Central memory CD4-positive, alpha-beta T cell (primary cell): ENCODE data around the gene RAD21L1.
"Not testable (repeated sequence)": the region's sequence is repeated elsewhere in the genome, so short reads cannot be mapped to it uniquely, and the experiment has no call there.

Experiments
- DNase-seq: peaks from one replicate; pipeline ENCODE4 v3.0.0; 2022

Gene RAD21L1

DNA sequence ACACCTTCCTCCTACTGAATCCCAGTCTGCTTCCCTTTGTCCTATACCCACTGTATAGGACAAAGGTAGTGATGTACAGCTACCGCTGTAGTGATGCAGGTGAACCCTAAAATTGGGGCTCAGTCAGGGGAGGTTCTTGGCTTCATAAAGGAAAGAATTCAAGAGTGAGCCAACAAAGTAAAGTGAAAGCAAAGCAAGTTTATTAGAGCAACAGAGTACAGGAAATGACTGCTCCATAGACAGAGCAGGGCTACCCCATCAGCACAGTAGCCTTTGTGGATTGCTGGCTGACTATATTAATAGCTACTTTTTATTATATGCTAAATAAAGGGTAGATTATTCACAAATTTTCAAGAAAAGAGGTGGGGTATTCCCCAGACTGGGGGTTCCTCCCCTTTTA, 25.9 kb upstream of the RAD21L1 start:
- DNase-seq, result no peak

DNA sequence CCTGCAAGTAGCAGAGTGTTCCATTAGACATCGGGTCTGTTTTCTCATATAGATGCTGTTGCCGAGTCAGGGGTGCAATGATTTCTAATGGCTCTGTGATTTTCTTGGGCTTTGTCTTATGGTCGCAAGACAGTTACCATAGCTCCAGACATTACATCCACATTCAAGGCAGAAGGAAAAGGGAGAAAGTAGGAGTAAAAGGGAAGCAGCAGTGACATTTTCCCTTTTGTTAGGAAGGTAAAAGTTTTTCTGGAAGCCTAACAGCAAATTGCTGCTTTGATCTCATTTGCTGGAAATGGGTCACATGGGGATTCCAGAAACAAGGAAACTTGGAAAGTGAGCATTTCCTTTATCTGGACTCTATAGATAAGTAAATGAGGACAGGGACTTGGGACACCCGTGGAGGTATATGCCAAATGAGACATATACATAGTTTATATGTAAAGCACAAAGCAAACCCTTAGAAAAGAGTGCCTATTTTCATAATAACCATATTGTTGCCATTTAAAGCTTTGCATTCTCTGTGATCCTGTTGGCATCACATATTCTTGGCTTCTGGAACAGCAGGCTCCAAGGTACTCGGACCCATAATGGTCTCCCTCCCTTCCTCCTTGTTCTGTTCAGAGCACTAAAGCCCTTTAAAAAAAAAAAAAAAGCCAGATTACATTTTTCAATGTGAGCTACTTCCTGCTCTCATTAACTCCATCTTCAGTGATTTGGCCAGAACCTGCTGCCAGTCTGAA, 22.9 kb upstream of the RAD21L1 start, which contains the start of gene C20orf202:
TSS of gene C20orf202 (plus strand) at position 693 of the 743 bp plus-strand sequence. CDS start 132 bp downstream, outside the sequence.
- no peak for DNase-seq

DNA sequence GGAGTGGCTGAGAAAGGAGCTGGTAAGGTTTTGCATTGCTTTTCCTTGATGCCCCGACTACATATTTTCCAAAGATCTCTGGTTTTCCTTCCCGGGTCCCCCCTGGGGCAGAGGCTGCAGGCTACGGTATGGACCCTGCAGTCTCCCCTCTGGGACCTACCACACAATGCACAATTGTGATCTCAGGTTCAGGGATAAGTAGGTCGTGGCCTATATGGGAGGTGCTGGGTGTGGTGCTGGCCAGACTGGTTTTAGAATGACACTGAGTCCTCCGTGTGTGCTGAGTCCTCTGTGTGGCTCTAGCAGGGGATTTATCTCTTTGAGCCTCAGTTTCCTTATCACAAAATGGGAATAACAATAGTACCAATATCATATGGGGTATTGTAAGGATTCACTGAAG, 22.2 kb upstream of the RAD21L1 start:
- no peak for DNase-seq

DNA sequence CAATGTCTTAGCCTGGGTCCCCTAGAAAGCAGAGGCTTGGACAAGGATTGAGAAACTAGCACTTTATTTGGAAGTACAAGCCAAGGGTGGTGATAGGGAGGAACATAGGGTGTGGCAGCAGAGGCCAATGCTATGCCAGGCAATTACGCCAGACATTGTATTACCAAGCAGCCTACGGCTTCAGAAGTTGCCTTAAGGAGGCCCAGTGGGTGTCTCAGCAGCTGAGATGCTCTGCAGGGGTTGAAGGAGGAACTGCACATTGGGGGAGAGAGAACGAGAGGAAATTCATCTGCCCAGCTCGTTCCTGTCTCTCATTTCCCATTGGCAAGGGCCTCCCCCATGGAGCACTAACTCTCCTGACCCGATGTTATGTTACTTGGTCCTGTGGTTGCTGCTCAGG, 21.7 kb upstream of the RAD21L1 start:
- DNase-seq, result no peak

DNA sequence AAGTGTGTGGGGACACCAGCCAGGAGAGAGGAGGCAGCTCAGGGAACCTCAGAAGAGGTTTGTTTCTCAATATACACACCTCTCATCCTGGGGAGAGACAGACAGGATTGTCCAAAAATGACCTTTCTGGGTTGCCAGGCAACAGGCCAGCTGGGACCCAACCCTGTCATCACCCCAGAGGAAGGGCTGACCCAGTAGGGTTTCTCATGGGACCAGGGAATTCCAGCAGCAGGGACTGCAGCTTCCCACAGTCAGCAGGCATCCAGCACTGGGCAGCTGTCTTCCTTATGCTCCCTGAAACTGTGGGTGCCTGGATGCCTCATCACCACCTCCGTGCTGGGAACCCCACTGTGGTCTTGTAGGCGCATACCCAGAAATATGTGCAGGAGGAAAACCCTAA, 21.3 kb upstream of the RAD21L1 start:
- no peak for DNase-seq

DNA sequence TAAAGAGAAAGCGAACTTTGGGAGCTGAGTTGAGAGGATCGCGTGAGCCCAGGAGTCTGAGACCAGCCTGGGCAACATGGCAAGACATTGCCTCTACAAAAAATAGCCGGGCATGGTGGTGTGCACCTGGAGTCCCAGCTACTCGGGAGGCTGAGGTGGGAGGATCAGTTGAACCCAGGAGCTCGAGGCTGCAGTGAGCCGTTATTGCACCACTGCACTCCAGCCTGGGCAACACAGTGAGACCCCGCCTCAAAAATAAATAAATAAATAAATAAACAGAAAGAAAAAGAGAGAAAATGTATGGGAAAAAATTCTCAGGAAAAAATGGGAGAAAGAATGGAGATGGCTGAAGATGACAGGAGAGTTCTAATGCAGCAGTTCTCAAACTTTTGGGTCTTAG, 20.0 kb upstream of the RAD21L1 start:
- DNase-seq, result no peak

DNA sequence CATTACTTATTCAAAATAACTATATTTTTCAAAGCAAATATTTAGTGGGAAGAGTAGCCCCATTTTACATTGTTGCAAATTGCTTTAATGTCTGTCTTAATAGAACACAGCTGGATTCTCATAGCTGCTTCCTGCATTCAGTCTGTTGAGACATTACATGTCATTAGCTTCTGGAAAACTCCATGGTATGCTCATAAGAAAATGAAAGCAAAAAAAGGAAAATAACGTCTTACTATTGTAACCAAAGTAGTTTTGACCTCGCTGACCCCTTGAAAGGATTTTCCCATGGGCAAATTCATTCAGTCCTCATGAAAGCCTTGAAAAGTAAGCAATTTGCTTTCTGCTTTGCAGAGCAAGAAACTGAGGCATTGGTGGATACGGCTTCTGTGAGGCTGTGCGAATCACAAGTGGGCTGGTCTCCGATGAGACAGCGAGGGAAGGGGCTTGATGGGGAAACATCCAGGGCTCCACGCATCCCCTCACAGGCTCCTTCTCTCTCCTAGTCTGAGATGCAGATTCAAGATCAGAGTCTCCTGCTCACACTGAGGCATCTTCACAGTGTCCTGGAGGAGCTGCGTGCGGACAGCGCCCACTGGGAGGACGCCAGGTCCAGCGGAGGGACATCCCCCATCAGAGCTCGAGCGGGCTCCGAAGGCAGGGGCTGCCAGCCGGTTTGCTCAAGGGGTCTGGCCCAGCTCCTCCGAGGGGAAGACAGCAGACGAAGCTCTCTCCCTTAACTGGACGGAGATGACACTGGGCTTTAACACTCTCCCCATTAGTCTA, 19.3 kb upstream of the RAD21L1 start:
- DNase-seq, result no peak

DNA sequence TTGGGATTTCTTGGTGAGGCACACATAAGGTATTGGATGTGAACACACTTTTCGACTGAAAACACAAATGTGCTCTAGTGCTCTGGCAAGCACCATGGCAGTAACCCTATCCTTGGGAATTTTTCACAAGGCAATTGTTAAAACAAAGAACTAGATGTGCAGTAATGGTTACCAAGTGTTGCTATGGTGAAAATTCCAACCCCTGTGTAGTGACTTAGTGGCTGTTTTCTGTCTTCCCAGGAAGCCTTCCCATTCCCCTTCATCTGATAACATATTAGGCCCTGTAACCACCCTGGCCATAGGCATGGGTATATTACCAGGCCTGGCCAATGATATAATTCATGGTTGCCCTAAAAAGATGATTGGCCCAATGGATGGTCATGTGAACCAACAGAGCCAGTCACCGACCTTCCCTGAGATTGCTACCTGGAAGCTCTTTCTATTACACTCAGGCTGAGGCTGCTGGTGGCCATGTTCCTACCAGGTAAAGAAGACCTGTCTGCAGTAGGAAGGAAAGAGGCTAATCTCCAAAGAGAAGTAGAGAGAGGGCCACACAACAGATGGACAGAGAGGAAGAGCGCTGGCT, 18.5 kb upstream of the RAD21L1 start:
- DNase-seq, result no peak

DNA sequence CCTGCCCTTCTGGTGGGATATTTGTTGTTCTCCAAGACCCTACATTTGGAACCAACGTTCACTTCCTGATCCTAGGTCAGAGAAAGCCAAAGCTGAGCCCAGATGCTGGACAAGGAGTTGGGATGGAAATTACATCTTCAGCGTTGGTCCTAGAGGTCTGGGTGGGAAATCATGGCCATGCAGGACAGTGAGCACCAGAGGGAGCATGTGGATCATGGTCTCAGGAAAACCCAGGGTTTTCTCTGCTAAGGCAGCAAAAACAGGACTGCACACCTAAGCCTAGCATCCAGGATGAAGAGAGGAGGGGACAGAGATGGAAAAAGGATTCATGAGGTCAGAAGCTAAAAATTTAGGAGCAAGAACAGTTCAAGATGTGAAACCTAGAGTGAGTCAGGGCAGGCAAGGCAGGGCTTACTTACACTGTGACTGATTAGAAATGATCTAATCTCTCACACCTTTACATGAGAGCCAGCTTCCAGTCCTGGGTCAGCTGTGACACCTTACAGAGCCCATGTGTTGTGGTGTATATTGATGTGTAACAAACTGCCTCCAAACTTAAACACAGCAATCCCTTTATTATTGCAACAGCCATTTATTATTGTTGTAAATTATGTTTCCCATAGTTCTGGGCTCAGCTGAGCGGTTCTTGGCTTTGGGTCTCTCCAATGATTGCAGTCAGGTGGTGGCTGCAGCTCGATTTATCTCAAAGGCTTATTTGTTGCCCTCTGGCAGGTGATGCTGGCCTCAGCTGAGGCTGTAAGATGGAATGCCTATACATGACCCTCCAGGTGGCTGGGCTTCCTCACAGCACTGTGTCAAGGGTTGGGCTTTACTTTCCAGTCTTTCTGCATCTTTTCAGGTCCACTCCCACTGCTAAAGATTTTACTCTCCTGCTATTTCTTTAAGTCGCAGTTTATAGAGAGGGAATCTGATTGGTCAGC, 16.1 kb upstream of the RAD21L1 start:
- no peak for DNase-seq

DNA sequence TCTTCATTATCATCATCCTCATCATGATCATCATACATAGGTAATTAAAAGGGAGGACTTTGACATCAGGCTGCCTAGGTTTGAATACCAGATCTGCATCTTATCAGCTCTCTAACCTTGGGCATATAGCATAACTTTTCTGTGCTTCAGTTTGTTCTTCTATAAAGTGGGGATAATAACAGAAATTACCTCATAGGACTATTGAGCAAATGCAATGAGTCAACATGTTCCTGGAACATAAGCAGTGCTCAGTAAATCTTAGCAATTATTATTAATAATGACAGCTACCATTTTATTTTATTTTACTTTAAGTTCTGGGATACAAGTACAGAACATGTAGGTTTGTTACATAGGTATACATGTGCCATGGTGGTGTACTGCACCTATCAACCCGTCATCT, 15.3 kb upstream of the RAD21L1 start:
- DNase-seq, result no peak

DNA sequence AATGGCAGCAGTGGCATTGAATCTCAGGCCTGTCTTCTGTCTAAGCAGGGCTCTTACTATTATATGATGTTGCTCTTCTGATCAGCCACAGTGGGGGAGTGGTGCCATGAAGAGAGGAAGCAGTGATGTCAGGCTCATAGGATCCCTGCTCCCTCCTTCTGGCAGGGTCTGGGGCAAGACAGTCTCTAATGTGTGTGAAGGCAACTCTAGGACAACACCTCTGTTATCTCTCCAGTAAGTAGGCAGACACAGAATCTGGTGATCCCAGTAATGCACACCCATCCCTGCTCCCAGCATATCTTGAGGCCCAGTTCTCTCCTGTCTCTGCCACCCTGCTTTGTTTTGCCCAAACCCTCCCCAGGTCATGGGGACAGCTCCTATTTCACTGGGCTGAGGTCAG, 13.8 kb upstream of the RAD21L1 start:
- DNase-seq, result no peak

DNA sequence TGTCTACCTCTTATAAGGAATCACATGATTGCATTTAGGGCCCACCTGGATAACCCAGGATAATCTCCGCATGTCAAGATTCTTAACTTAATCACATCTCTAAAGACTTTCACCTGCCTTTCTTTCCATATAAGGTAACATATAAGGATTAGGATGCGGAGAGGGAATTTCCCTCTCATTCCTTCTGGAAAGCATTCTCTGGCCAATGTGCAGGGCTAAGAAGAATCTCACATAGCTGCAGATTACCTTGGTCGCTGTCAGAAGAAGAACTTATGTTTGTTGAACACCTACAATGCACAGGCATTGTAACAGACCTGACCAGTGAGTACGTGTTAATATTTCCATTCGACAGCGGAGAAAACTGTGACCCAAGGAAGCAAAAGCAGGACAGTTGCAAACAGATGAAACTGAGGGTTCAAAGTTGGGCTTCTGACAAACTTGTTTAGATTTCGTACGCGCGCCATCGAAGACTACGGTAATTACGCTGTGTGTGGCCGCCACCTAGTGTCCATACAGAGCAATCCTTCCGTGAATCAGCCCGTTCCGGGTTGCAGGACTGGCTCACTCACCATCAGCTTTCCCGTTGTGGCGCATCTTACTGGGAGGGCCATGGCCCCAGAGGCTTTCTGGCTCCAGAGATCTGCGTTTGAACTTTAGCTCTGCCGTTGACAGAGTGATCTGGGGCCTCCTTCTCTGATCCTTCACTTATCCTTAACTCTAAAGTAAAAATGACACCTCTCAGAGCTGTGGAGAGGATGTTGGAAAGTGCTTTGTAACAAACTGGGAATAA, 13.0 kb upstream of the RAD21L1 start:
- peak; percentile 56 for DNase-seq

DNA sequence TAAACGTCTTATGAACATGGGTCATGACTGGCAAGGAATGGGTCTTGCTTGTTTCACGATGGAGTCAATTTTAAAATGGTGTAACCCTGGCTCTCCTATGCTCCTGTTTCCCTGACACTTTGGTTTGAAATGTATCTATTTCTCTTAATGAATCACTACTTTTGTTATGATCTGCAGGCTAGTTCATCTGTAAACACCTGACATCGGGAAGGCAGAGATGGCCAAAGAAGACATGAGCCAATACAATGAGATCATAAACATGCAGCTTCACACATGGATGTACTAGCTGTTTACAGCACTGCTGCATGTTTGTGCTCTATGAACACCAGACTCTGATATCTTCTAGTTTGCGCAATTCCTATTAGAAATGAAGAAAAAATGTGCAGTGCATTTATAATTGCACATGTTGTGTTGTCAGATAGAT, 11.0 kb upstream of the RAD21L1 start:
- DNase-seq, result no peak

DNA sequence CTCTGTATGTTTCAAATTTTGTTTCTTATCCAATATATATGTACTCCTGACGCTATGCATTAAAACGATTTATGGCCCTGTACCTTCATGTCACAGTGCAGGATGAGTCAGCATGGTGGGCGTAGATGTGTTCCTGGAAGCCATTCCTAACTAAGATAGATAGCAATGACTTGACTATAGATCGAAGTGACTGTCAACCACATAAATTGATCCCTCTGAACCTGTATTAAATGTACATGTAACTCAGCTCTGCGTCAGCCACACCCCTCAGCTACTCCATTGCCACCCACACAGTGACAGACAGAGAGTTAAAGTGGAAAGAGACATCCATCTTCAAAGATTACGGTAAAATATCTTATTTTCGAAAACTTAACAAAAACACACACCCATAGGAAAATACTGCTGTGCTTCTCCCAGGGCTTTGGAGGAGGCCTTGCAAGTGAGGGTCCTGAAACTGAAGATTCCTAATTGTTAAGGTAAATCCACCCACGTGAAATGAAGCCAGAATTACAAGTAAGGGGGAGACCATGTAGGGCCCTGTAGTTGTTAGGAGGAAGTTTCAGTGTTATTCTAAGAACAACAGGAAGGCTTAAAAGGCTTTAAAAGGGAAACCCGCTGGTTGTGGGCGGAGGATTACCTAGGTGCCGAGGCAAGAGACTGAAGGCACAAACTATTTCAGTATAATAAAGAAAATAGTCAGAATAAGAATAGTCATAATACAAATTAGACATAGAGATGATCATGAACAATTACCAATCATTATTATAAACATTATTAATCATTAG, 10.3 kb upstream of the RAD21L1 start:
- DNase-seq, result no peak

DNA sequence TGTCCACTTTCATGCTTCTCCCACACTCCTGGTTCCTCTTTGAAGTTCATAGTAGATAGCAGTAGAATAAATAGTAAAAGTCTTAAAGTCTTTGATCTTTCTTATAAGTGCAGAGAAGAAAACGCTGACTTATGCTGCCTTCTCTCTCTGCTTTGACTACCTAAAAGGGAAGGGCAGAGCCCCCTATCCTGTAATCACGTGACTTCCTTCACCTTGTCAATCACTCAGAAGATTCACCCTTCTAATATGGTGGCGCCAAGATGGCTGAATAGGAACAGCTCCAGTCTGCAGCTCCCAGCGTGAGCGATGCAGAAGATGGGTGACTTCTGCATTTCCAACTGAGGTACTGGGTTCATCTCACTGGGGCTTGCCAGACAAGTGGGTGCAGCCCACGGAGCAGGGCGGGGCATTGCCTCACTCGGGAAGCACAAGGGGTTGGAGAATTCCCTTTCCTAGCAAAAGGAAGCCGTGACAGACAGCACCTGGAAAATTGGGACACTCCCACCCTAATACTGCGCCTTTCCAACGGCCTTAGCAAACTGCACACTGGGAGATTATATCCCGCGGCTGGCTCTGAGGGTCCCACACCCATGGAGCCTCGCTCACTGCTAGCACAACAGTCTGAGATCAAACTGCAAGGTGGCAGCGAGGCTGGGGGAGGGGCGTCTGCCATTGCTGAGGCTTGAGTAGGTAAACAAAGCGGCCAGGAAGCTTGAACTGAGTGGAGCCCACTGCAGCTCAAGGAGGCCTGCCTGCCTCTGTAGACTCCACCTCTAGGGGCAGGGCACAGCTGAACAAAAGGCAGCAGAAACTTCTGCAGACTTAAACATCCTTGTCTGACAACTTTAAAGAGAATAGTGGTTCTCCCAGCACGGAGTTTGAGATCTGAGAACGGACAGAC, 9.1 kb upstream of the RAD21L1 start:
- not testable (repeated sequence) for DNase-seq

DNA sequence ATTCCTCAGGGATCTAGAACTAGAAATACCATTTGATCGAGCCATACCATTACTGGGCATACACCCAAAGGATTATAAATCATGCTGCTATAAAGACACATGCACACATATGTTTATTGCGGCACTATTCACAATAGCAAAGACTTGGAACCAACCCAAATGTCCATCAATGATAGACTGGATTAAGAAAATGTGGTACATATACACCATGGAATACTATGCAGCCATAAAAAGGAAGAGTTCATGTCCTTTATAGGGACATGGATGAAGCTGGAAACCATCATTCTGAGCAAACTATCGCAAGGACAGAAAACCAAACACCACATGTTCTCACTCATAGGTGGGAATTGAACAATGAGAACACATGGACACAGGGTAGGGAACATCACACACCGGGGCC, 3.1 kb upstream of the RAD21L1 start:
- not testable (repeated sequence) for DNase-seq

DNA sequence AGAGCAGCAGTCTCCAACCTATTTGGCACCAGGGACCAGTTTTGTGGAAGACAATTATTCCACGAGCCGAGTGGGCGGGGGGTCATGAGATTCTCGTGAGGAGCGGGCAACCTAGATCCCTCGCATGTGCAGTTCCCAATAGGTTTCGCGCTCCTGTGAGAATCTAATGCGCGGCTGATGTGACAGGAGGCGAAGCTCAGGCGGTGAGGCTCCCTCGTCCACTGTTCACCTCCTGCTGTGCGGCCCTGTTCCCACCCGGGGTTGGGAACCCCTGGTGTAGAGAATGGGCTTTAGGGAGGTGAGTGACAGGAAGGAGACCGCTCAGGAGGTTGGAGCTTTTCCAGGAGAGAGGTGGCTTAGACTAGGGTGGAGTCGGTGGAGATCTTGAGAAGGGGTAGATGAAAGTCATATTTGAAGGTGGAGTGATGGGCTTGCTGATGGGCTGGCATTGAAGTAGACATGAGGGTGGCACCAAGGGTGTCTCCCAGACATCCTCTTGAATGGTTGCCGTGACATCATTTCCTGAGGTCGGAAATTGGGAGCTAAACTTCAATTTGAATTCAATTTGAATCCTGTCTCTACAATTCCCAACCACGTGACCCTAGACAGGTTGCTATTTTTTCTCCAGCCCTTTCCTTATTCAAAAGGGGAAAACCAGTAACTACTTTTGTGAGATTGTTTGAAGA, 1.5 kb upstream of the RAD21L1 start:
- no peak for DNase-seq

DNA sequence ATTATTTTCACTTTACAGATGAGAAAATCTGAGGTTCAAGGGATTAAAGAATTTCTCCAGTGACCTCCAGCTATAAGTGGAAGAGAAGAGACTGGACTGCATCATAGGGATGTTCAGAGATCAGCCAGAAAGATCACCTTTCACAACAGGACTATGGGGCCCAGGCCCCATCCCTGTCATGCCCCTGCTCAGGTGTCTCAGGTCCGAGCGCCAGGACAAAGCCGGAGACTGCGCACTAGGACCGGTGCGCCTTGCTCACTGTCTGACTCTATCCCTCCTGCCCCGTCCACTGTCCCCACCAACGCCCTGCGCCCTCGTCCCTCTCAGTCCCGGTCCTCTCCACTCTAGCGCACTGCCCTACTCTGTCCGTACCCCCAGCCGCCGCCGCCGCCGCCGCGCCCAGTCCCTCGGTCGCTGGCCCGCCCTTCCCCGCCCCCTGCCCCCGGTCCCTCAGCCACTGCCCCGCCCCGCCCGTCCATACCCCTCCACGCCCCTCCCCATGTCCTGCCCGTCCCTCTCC, 521 bp upstream of the RAD21L1 start:
- no peak for DNase-seq

DNA sequence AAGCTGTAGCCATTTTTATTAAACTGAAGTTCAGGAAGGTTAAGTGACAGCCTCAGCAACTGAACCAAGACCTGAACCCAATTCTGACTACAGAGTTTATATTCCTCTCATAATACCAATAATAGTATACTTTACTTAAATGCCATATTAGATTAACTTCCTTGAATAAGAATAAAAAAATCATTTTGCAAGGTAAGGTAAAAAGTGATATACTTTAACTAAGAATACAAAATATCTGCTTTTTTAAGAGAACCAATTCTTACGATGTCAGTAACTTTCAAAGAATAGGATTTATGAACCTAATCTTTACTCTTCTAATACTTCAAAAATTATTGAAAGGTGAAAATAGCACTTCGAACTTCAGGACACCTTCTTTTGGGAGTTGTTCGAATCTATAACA, 3.7 kb downstream of the RAD21L1 start:
- DNase-seq, result no peak
